Transverse colon (tissue), 3 donors: Measurements from ENCODE around the gene DMBT1.

Source experiments
- EP300 ChIP-seq: sonication (generic); formaldehyde crosslinking; IDR thresholded peaks from one replicate; pipeline ENCODE4 v1.6.1; 2017; ENCODE audit warnings: antibody characterized with exemption, low read depth
- POLR2A ChIP-seq: fragments of 450-650 bp; IDR thresholded peaks from one replicate; pipeline ENCODE4 v1.6.1; 2016; ENCODE audit warnings: antibody characterized with exemption, mild to moderate bottlenecking, moderate library complexity
- TF ChIP-seq, protein P1 (sequence below), 5 experiments: fragments of 200-600 bp in 3 of 5; fragments of 450-650 bp in 2 of 5; sonication (generic) in 3 of 5; IDR thresholded peaks; 1 replicate in 2 of 5; 2 replicates in 3 of 5; pipeline ENCODE4 v1.5.1; 2016 to 2017; ENCODE audit warnings: antibody characterized with exemption in 5 of 5, inconsistent platforms in 3 of 5, mild to moderate bottlenecking in 2 of 5, moderate library complexity in 1 of 5

- TF ChIP-seq POLR2A (no peak), EP300 (no peak)
- TF ChIP-seq, protein P1, sequence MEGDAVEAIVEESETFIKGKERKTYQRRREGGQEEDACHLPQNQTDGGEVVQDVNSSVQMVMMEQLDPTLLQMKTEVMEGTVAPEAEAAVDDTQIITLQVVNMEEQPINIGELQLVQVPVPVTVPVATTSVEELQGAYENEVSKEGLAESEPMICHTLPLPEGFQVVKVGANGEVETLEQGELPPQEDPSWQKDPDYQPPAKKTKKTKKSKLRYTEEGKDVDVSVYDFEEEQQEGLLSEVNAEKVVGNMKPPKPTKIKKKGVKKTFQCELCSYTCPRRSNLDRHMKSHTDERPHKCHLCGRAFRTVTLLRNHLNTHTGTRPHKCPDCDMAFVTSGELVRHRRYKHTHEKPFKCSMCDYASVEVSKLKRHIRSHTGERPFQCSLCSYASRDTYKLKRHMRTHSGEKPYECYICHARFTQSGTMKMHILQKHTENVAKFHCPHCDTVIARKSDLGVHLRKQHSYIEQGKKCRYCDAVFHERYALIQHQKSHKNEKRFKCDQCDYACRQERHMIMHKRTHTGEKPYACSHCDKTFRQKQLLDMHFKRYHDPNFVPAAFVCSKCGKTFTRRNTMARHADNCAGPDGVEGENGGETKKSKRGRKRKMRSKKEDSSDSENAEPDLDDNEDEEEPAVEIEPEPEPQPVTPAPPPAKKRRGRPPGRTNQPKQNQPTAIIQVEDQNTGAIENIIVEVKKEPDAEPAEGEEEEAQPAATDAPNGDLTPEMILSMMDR (IDR thresholded peaks at IDR 0.05), result no peak
These were observed 127.9 kb downstream of the DMBT1 start for GRCh38 chr10:122688293-122688989.
